HEK293 (cell line): Measurements from ENCODE around the gene PPARG.
A peak's percentile ranks its signal among the peaks of the same experiment; 100 is the strongest.

ENCODE experiments used
- CTCF ChIA-PET: fragments of 350-600 bp; formaldehyde crosslinking; extraction: SDS; loops from one replicate; lab custom pipeline; 2021; ENCODE audit warnings: antibody characterized with exemption; lab: Yijun Ruan, JAX
- POLR2A ChIA-PET: fragments of 300-600 bp; formaldehyde crosslinking; extraction: SDS; loops from one replicate; lab custom pipeline; 2020; ENCODE audit warnings: antibody characterized with exemption, inconsistent platforms; lab: Yijun Ruan, JAX
- H3K27ac ChIP-seq: fragments of 200-500 bp; sonication (Bioruptor generic); 2 replicates; pipeline ENCODE4 v1.5.1; 2014; ENCODE audit warnings: low read depth, low read length, control low read depth, inconsistent platforms; ENCODE audit errors: extremely low read depth
- H3K36me3 ChIP-seq, 2 experiments: fragments of 200-500 bp in 1 of 2; sonication (Bioruptor generic) in 1 of 2; 1 replicate in 1 of 2; 2 replicates in 1 of 2; pipeline ENCODE4 v1.5.1; 2014 to 2017; ENCODE audit warnings: inconsistent platforms in 2 of 2, low read length in 2 of 2; ENCODE audit not compliant: control insufficient read depth in 2 of 2, insufficient read depth in 1 of 2
- H3K4me1 ChIP-seq: fragments of 200-500 bp; sonication (Bioruptor generic); 2 replicates; pipeline ENCODE4 v1.5.1; 2014; ENCODE audit warnings: mild to moderate bottlenecking, low read length, inconsistent platforms; ENCODE audit not compliant: control insufficient read depth, insufficient read depth
- H3K4me3 ChIP-seq: 2 replicates; pipeline ENCODE4 v1.5.1; 2011; ENCODE audit warnings: low read depth, mild to moderate bottlenecking, control low read depth, low read length, moderate library complexity
- H3K9me3 ChIP-seq: fragments of 200-500 bp; sonication (Bioruptor generic); 2 replicates; pipeline ENCODE4 v1.5.1; 2014; ENCODE audit warnings: low read depth, low read length, inconsistent platforms; ENCODE audit not compliant: control insufficient read depth, insufficient read depth
- ATF2 ChIP-seq: fragments of 450-650 bp; formaldehyde crosslinking; IDR thresholded peaks from 2 replicates; pipeline ENCODE4 v1.5.1; 2016; ENCODE audit warnings: missing biosample characterization, missing genetic modification characterization, low read depth
- BCL6B ChIP-seq: fragments of 450-650 bp; formaldehyde crosslinking; IDR thresholded peaks from 2 replicates; pipeline ENCODE4 v1.5.1; 2017; ENCODE audit warnings: missing biosample characterization, missing genetic modification characterization
- CTCF ChIP-seq: fragments of 450-650 bp; formaldehyde crosslinking; IDR thresholded peaks from 2 replicates; pipeline ENCODE4 v1.5.1; 2016; ENCODE audit warnings: missing biosample characterization, missing genetic modification characterization
- GLI4 ChIP-seq: fragments of 450-650 bp; formaldehyde crosslinking; IDR thresholded peaks from 2 replicates; pipeline ENCODE4 v1.5.1; 2016; ENCODE audit warnings: missing biosample characterization, missing genetic modification characterization
- GLIS1 ChIP-seq: fragments of 450-650 bp; formaldehyde crosslinking; IDR thresholded peaks from 2 replicates; pipeline ENCODE4 v1.5.1; 2016; ENCODE audit warnings: missing biosample characterization, missing genetic modification characterization
- YY2 ChIP-seq: fragments of 450-650 bp; formaldehyde crosslinking; IDR thresholded peaks from 2 replicates; pipeline ENCODE4 v1.5.1; 2016; ENCODE audit warnings: missing biosample characterization, missing genetic modification characterization
- ZBTB49 ChIP-seq: fragments of 450-650 bp; formaldehyde crosslinking; IDR thresholded peaks from 2 replicates; pipeline ENCODE4 v1.5.1; 2016; ENCODE audit warnings: missing biosample characterization, missing genetic modification characterization, low read depth
- ZNF169 ChIP-seq: fragments of 450-650 bp; formaldehyde crosslinking; IDR thresholded peaks from 2 replicates; pipeline ENCODE4 v1.5.1; 2016; ENCODE audit warnings: missing biosample characterization, missing genetic modification characterization
- ZNF175 ChIP-seq: fragments of 450-650 bp; formaldehyde crosslinking; IDR thresholded peaks from 2 replicates; pipeline ENCODE4 v1.5.1; 2016; ENCODE audit warnings: missing biosample characterization, missing genetic modification characterization
- ZNF19 ChIP-seq: fragments of 450-650 bp; formaldehyde crosslinking; IDR thresholded peaks from 2 replicates; pipeline ENCODE4; 2016; ENCODE audit warnings: missing biosample characterization, missing genetic modification characterization, low read depth
- ZNF214 ChIP-seq: fragments of 450-650 bp; formaldehyde crosslinking; IDR thresholded peaks from 2 replicates; pipeline ENCODE4 v1.5.1; 2017; ENCODE audit warnings: missing biosample characterization, mild to moderate bottlenecking, missing genetic modification characterization, borderline replicate concordance
- ZNF239 ChIP-seq: fragments of 450-650 bp; formaldehyde crosslinking; IDR thresholded peaks from 2 replicates; pipeline ENCODE4 v1.5.1; 2016; ENCODE audit warnings: missing biosample characterization, missing genetic modification characterization
- ZNF248 ChIP-seq: fragments of 450-650 bp; formaldehyde crosslinking; IDR thresholded peaks from 2 replicates; pipeline ENCODE4 v1.5.1; 2017; ENCODE audit warnings: missing biosample characterization, missing genetic modification characterization
- ZNF266 ChIP-seq: fragments of 450-650 bp; formaldehyde crosslinking; IDR thresholded peaks from 2 replicates; pipeline ENCODE4 v1.5.1; 2016; ENCODE audit warnings: missing biosample characterization, missing genetic modification characterization, low read depth
- ZNF514 ChIP-seq: fragments of 450-650 bp; formaldehyde crosslinking; IDR thresholded peaks from 2 replicates; pipeline ENCODE4 v1.5.1; 2016; ENCODE audit warnings: missing biosample characterization, missing genetic modification characterization
- ZNF555 ChIP-seq: fragments of 450-650 bp; formaldehyde crosslinking; conservative IDR thresholded peaks from 2 replicates; pipeline ENCODE4 v1.5.1; 2017; ENCODE audit warnings: missing biosample characterization, mild to moderate bottlenecking, missing genetic modification characterization, inconsistent platforms
- ZNF621 ChIP-seq: fragments of 450-650 bp; formaldehyde crosslinking; IDR thresholded peaks from 2 replicates; pipeline ENCODE4 v1.5.1; 2017; ENCODE audit warnings: missing biosample characterization, missing genetic modification characterization
- ZNF654 ChIP-seq: fragments of 450-650 bp; formaldehyde crosslinking; IDR thresholded peaks from 2 replicates; pipeline ENCODE4 v1.5.1; 2016; ENCODE audit warnings: low read depth, missing biosample characterization, missing genetic modification characterization
- ZNF837 ChIP-seq: fragments of 450-650 bp; formaldehyde crosslinking; IDR thresholded peaks from 2 replicates; pipeline ENCODE4 v1.5.1; 2016; ENCODE audit warnings: missing biosample characterization, missing genetic modification characterization
- TF ChIP-seq, protein P1 (sequence below): fragments of 450-650 bp; formaldehyde crosslinking; optimal IDR thresholded peaks from 2 replicates; pipeline ENCODE3; 2016; ENCODE audit warnings: missing biosample characterization, mild to moderate bottlenecking, missing genetic modification characterization
- TF ChIP-seq, protein P2 (sequence below): fragments of 450-650 bp; formaldehyde crosslinking; IDR thresholded peaks from 2 replicates; pipeline ENCODE4 v1.5.1; 2017; ENCODE audit warnings: missing biosample characterization, missing genetic modification characterization

PPARG gene

DNA sequence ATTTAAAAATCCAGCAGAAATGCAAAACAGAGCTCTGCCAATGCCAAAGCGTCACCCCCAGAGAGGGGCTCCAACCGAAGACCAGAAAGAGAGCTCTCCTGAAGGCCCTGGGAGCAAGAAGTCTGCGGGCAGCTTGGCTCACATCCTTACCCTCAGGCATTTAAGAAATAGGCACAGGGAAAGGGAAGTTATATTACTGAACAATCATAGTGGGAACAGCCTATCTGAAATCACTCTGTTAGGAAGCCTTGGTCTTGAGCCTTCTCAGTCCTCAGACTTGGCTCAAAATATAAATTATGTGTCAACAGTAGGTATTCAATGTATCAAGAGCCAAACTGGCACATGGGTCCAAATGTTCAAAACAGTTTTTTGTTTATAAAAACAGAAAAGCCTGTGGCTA is 10.3 kb upstream of the PPARG start (continued):
- no peak for TF ChIP-seq ZNF514
- TF ChIP-seq ZNF248 (tag by site-specific recombination): no peak
- TF ChIP-seq ZNF621: no peak
- TF ChIP-seq, protein P1, sequence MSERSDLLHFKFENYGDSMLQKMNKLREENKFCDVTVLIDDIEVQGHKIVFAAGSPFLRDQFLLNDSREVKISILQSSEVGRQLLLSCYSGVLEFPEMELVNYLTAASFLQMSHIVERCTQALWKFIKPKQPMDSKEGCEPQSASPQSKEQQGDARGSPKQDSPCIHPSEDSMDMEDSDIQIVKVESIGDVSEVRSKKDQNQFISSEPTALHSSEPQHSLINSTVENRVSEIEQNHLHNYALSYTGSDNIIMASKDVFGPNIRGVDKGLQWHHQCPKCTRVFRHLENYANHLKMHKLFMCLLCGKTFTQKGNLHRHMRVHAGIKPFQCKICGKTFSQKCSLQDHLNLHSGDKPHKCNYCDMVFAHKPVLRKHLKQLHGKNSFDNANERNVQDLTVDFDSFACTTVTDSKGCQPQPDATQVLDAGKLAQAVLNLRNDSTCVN (tag by site-specific recombination): no peak

- CTCF ChIA-PET: interaction anchor here (0.6 kb wide), 1 partner anchor 106 kb away, joined by 7 read pairs; no protein-coding TSS in a partner anchor
- no peaks in the 10 kb centered on the region; a peak in 1 of 3 replicates for H3K36me3 ChIP-seq
- no peaks in the 10 kb centered on the region for H3K9me3 ChIP-seq
- H3K4me1 ChIP-seq: peaks cover 9% of the 10 kb centered on the region
- no peak overlapping the region for H3K4me3 ChIP-seq
- peak; percentile 94 for TF ChIP-seq ATF2 (tag by site-specific recombination)
- TF ChIP-seq ZNF19 (tag by site-specific recombination): no peak
- TF ChIP-seq BCL6B (tag by site-specific recombination): no peak
- no peak for TF ChIP-seq ZNF837 (tag by site-specific recombination)
- TF ChIP-seq ZNF175 (tag by site-specific recombination): no peak
- TF ChIP-seq, all 188 proteins: peak for 1
- POLR2A ChIA-PET: interaction anchor here (0.7 to 1.9 kb wide), 2 partner anchors 204 to 519 kb away, joined by 6 to 7 read pairs; partner anchors contain the start of gene TSEN2
- peak overlapping the region; percentile 25; the same call in 1 of the 2 replicates for H3K27ac ChIP-seq
These were observed 9.1 kb upstream of the PPARG start for GRCh38 chr3:12279591-12280326.

GRCh38 chr3:12280357-12280806 is 8.5 kb upstream of the PPARG start:
- H3K27ac ChIP-seq: peak overlapping the region; percentile 25; the same call in 1 of the 2 replicates
- H3K36me3 ChIP-seq: no peaks in the 10 kb centered on the region; a peak in 1 of 3 replicates
- peaks cover 9% of the 10 kb centered on the region for H3K4me1 ChIP-seq
- POLR2A ChIA-PET: interaction anchor here (1.9 kb wide), 1 partner anchor 204 kb away, joined by 6 read pairs; the partner anchor contains the start of gene TSEN2
- CTCF ChIA-PET: interaction anchor here (0.6 to 1.0 kb wide), 3 partner anchors 106 to 287 kb away, joined by 4 to 7 read pairs (median 4); no protein-coding TSS in a partner anchor
- no peak overlapping the region for H3K4me3 ChIP-seq
- H3K9me3 ChIP-seq: no peaks in the 10 kb centered on the region
- TF ChIP-seq CTCF (tag by site-specific recombination) (no peak), ZNF654 (tag by site-specific recombination) (no peak), ZNF248 (tag by site-specific recombination) (no peak), YY2 (tag by site-specific recombination) (no peak), ZNF555 (tag by site-specific recombination) (no peak), ZNF214 (tag by site-specific recombination) (no peak), ZNF169 (tag by site-specific recombination) (no peak), GLI4 (no peak), ZBTB49 (tag by site-specific recombination) (no peak), ZNF266 (tag by site-specific recombination) (no peak), GLIS1 (tag by site-specific recombination) (no peak), ZNF239 (tag by site-specific recombination) (no peak)
- TF ChIP-seq, protein P2, sequence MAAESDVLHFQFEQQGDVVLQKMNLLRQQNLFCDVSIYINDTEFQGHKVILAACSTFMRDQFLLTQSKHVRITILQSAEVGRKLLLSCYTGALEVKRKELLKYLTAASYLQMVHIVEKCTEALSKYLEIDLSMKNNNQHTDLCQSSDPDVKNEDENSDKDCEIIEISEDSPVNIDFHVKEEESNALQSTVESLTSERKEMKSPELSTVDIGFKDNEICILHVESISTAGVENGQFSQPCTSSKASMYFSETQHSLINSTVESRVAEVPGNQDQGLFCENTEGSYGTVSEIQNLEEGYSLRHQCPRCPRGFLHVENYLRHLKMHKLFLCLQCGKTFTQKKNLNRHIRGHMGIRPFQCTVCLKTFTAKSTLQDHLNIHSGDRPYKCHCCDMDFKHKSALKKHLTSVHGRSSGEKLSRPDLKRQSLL (tag by site-specific recombination): no peak
